Chondrocyte (in vitro differentiated cells): ENCODE measurements around the gene HELZ. TPM values are rescaled to one million over a fixed set of nuclear protein-coding genes. Genes with fewer than 3 reads are reported as not detected.
A peak's percentile ranks its signal among the peaks of the same experiment; 100 is the strongest.

Source experiments
- DNase-seq: peaks from one replicate; pipeline ENCODE4 v3.0.0; 2021; ENCODE audit warnings: mixed read lengths, low spot score
- H3K27ac Mint-ChIP-seq: one replicate; pipeline ENCODE4 v1.8.0; 2021; ENCODE audit warnings: mild to moderate bottlenecking, moderate library complexity, mixed read lengths; ENCODE audit not compliant: unreplicated experiment
- H3K27me3 Mint-ChIP-seq: 2 replicates; pipeline ENCODE4 v1.8.0; 2021; ENCODE audit warnings: low read depth, mixed read lengths
- H3K36me3 Mint-ChIP-seq: 2 replicates; pipeline ENCODE4 v1.8.0; 2021; ENCODE audit warnings: low read depth, mixed read lengths
- H3K4me1 Mint-ChIP-seq: 2 replicates; pipeline ENCODE4 v1.8.0; 2021; ENCODE audit warnings: low read depth, mild to moderate bottlenecking, mixed read lengths
- H3K4me3 Mint-ChIP-seq: one replicate; pipeline ENCODE4 v1.8.0; 2021; ENCODE audit warnings: mild to moderate bottlenecking, moderate library complexity, mixed read lengths; ENCODE audit not compliant: unreplicated experiment
- H3K9me3 Mint-ChIP-seq: 2 replicates; pipeline ENCODE4 v1.8.0; 2021; ENCODE audit warnings: low read depth, mixed read lengths
- CTCF ChIP-seq: fragments of 200-600 bp; sonication (generic); IDR thresholded peaks from 2 replicates; pipeline ENCODE4 v1.5.0; 2021; ENCODE audit warnings: antibody characterized with exemption, mild to moderate bottlenecking, moderate library complexity
- total RNA-seq: library from RNA; stranded (reverse); gene quantifications from 3 replicates; pipeline ENCODE4 v1.2.1, GENCODE V29; 2021

HELZ gene
- total RNA-seq, 1 donor from 2014 or later, result 55.8 TPM

GRCh38 chr17:67265436-67266019 lies 20.5 kb upstream of the HELZ start:
- Mint-ChIP-seq H3K27me3 (no peaks in the 10 kb centered on the region), H3K4me1 (peaks cover 8% of the 10 kb centered on the region), H3K36me3 (no peaks in the 10 kb centered on the region), H3K27ac (no peak overlapping the region), H3K9me3 (no peaks in the 10 kb centered on the region), H3K4me3 (no peak overlapping the region)
- no peak for DNase-seq
- TF ChIP-seq CTCF, result no peak

- H3K4me1 Mint-ChIP-seq, result peaks cover 31% of the 10 kb centered on the region
- no peak for TF ChIP-seq CTCF
- no peaks in the 10 kb centered on the region for H3K36me3 Mint-ChIP-seq
- H3K27ac Mint-ChIP-seq, result no peak overlapping the region
- H3K4me3 Mint-ChIP-seq, result no peak overlapping the region
- DNase-seq, result no peak
- H3K27me3 Mint-ChIP-seq, result no peaks in the 10 kb centered on the region
- no peaks in the 10 kb centered on the region for H3K9me3 Mint-ChIP-seq
These were observed 17.6 kb upstream of the HELZ start for GRCh38 chr17:67262435-67263117.

- Mint-ChIP-seq H3K4me1 (peaks cover 33% of the 10 kb centered on the region), H3K36me3 (no peaks in the 10 kb centered on the region), H3K27ac (peak overlapping the region; percentile 95), H3K9me3 (peaks cover 4% of the 10 kb centered on the region), H3K4me3 (peak overlapping the region; percentile 42), H3K27me3 (no peaks in the 10 kb centered on the region)
- no peak for TF ChIP-seq CTCF
- DNase-seq, result no peak
These were observed 15.4 kb upstream of the HELZ start for GRCh38 chr17:67260170-67260987.

- peaks cover 4% of the 10 kb centered on the region for H3K9me3 Mint-ChIP-seq
- no peak overlapping the region for H3K4me3 Mint-ChIP-seq
- H3K36me3 Mint-ChIP-seq, result no peaks in the 10 kb centered on the region
- no peaks in the 10 kb centered on the region for H3K27me3 Mint-ChIP-seq
- DNase-seq, result no peak
- H3K27ac Mint-ChIP-seq, result peak overlapping the region; percentile 17
- peaks cover 40% of the 10 kb centered on the region for H3K4me1 Mint-ChIP-seq
- TF ChIP-seq CTCF, result no peak
These were observed 13.9 kb upstream of the HELZ start for GRCh38 chr17:67258821-67259468.
